ENCODE results near the gene CPSF3.

CPSF3 gene

GRCh38 chr2:9419541-9419940 lies 3.9 kb upstream of the CPSF3 start:
- H3K4me3 ChIP-seq (ENCODE audit: low read depth, low read length), result no peak overlapping the region
- TF ChIP-seq, protein P1, sequence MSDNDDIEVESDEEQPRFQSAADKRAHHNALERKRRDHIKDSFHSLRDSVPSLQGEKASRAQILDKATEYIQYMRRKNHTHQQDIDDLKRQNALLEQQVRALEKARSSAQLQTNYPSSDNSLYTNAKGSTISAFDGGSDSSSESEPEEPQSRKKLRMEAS (IDR thresholded peaks at IDR 0.05; ENCODE audit: low read depth, low read length), result no peak
- no peak for TF ChIP-seq POLR2A (IDR thresholded peaks at IDR 0.05; ENCODE audit: extremely low read depth, insufficient read length)
- TF ChIP-seq MYC (IDR thresholded peaks at IDR 0.05; ENCODE audit: low read depth, low read length), result no peak
- TF ChIP-seq CTCF (IDR thresholded peaks at IDR 0.05; ENCODE audit: low read depth, low read length), result no peak
- DNase-seq (ENCODE audit: low read depth), result no peak

GRCh38 chr2:9420495-9420894 lies 3.0 kb upstream of the CPSF3 start:
- TF ChIP-seq POLR2A (IDR thresholded peaks at IDR 0.05; ENCODE audit: extremely low read depth, insufficient read length) (no peak), CTCF (IDR thresholded peaks at IDR 0.05; ENCODE audit: low read depth, low read length) (no peak), MYC (IDR thresholded peaks at IDR 0.05; ENCODE audit: low read depth, low read length) (no peak)
- TF ChIP-seq, protein P1 (IDR thresholded peaks at IDR 0.05; ENCODE audit: low read depth, low read length), result no peak

GRCh38 chr2:9422321-9423099 lies 944 bp upstream of the CPSF3 start:
- TF ChIP-seq CTCF (IDR thresholded peaks at IDR 0.05; ENCODE audit: low read depth, low read length), result no peak
- TF ChIP-seq, protein P1 (IDR thresholded peaks at IDR 0.05; ENCODE audit: low read depth, low read length), result peak; percentile 49; the same call in 1 of the 2 replicates
- no peak for TF ChIP-seq POLR2A (IDR thresholded peaks at IDR 0.05; ENCODE audit: extremely low read depth, insufficient read length)
- peak; percentile 68 for DNase-seq (ENCODE audit: low read depth)
- peak overlapping the region; percentile 98 for H3K4me3 ChIP-seq (ENCODE audit: low read depth, low read length)

More at GRCh38 chr2:9420495-9420894, 3.0 kb upstream of the CPSF3 start:
- H3K4me3 ChIP-seq (ENCODE audit: low read depth, low read length), result no peak overlapping the region
- no peak for DNase-seq (ENCODE audit: low read depth)

DNA sequence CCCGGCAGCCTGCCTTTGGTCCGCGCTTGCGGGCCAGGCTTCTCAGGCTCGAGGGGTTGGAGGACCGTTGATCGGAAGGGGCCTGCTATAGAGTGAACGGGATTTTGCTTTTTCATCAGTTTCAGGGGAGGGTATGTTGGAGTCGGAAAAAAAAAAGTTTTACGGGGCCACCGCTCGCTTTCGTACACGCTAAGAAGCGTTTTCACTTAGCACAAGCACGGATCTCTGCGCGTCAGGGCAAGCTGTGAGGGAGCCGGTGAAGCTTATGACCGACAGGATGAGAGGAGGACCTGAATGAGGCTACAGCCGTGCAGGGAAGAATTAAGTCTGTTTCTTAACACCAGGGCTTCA lies 443 bp downstream of the CPSF3 start:
- peak; percentile 59 for DNase-seq (ENCODE audit: low read depth)
- no peak for TF ChIP-seq POLR2A (IDR thresholded peaks at IDR 0.05; ENCODE audit: extremely low read depth, insufficient read length)
- TF ChIP-seq, protein P1 (IDR thresholded peaks at IDR 0.05; ENCODE audit: low read depth, low read length), result no peak
- TF ChIP-seq MYC (IDR thresholded peaks at IDR 0.05; ENCODE audit: low read depth, low read length), result no peak
- no peak for TF ChIP-seq CTCF (IDR thresholded peaks at IDR 0.05; ENCODE audit: low read depth, low read length)
- peak overlapping the region; percentile 98 for H3K4me3 ChIP-seq (ENCODE audit: low read depth, low read length)

- no peak for DNase-seq (ENCODE audit: low read depth)
Measured at GRCh38 chr2:9424447-9425164, 1.2 kb downstream of the CPSF3 start.

More at GRCh38 chr2:9424447-9425164, 1.2 kb downstream of the CPSF3 start:
- H3K4me3 ChIP-seq (ENCODE audit: low read depth, low read length), result peak overlapping the region; percentile 98
- TF ChIP-seq CTCF (IDR thresholded peaks at IDR 0.05; ENCODE audit: low read depth, low read length) (no peak), POLR2A (IDR thresholded peaks at IDR 0.05; ENCODE audit: extremely low read depth, insufficient read length) (no peak), MYC (IDR thresholded peaks at IDR 0.05; ENCODE audit: low read depth, low read length) (no peak)
- TF ChIP-seq, protein P1 (IDR thresholded peaks at IDR 0.05; ENCODE audit: low read depth, low read length), result no peak

Data from NB4 (cell line).